HG02885 (cell line): ENCODE results near the gene POLR2J.
A peak's percentile ranks its signal among the peaks of the same experiment; 100 is the strongest.

Experiments used
- ATAC-seq: cut with Tn5 transposase; IDR thresholded peaks from one replicate; pipeline ENCODE4 v1.9.1; 2021; ENCODE audit warnings: mild to moderate bottlenecking; ENCODE audit not compliant: unreplicated experiment, poor library complexity

POLR2J gene

DNA sequence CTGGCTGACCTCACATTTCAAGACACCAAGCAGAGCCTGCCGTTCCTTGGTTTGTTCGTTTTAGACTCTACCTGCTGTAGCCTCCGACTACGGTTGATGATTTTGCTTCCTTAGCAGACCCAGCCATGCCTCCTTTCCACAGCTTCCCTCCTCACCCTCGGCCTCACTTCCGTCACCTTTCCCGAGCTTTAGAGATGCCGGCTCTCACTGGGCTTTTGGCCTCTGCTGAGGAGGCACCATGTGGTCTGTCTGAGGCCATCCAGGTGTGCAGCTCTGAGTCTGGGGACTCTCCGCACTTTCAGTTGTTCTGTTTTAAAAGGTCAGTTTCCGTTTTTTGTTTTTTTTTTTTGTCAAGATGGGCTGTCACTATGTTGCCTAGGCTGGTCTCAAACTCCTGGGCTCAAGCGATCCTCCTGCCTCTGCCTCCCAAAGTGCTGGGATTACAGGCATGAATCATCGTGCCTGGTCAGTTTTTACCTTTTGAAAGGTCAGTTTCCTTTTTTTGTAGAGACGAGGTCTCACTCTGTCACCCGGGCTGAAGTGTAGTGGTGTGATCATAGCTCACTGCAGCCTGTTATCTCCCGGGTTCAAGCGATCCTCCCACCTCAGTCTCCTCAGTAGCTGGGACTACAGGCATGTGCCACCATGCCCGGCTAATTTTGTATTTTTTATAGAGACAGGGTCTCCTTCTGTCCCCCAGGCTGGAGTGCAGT, 33.6 kb downstream of the POLR2J start:
- ATAC-seq = peak; percentile 45

DNA sequence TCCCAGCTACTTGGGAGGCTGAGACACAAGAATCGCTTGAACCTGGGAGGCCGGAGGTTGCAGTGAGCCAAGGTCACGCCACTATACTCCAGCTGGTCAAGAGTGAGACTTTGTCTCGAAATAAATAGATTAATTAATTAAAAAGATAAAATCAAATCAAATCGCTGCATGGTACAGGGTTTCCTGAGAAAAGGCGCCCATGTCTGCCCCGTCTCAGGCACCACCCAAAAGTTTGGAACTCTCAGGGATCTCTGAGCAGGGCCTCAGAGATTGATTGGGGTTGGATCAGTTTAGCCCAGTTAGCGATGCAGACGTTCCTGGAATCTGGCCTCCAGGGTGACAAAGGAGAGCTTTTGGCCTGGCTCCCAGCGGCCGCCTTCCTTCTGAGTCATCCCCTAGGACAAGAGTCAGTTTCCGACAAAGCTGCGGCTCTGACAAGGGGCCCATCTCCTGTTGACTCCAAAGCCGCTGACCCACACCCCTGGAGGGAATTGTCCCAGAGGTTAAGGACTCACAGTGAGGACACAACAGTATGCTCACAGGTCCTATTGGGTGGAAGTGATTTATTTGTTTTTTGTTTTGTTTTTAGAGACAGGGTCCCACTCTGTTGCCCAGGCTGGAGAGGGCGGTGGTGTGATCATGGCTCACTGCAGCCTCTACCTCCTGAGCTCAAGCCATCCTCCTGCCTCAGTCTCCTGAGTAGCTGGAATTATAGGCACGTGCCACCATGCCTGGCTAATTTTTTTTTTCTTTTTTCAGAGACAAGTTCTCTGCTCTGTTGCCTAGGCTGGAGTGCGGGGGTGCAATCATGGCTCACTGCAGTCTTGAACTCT, 38.5 kb downstream of the POLR2J start:
- no peak for ATAC-seq

DNA sequence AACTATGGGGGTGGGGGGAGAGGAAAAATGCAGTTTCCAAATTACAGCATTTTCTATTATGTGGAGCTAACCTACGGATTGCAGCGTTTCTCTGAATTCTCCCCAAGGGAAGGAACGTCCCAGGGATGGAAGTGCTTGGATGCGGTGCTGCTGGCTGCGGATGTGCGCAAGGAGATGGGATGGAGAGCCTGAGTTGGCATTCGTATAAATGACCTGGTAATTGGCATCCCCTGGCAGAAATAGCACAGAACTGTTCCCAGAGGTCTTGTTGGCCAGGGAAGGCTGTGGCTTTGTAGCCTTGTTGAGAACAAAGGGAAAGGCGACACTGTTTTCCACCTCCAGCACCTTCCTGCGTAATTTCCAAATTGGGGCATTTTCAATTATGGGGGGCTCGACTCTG, 42.6 kb downstream of the POLR2J start:
- ATAC-seq = no peak

- no peak for ATAC-seq
Measured at GRCh38 chr7:102434039-102434486, 44.7 kb downstream of the POLR2J start.

DNA sequence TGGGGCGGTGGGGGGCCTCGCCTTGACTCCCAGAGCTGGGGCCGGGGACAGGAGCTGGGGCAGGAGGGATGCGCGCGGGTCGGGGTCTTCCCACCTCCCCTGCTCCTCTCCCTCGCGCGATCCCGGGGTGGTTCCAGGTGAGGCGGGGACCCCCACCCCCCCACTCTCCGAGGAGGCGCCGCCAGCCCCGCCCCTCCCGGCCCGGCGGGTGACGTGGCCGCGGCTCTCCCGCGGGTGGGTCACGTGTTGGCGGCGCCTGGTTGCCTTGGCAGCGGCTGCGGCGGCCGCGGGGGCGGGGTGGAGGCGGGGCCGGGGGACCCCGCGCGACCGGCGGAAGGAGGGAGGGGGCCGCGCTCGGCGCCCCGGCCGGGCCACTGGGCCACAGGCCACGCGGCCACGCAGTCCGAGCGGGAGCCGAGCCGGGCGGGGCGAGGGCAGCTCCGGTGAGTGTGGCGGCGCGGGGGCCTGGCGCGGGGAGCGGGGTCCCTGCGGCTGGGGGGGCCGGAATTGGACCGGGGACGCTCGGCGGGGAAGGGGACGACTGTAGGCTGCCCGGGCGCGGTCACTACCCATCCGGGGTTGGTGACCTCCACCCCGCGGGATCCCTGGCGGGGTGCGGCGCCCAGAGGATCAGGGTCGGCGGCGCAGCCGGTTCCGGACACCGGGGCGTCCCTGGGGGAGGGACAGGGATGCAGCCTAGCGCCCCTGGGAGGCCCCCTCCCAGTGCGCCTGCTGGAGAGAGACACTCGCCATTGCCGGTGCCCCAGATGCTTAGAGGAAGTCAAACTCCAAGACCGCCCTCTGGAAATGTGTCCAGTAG, 45.3 kb downstream of the POLR2J start, which contains the start of gene ORAI2:
ORAI2 (plus strand) TSS at position 357 of the 820 bp plus-strand sequence. CDS start 5,382 bp downstream, outside the sequence.
- ATAC-seq = peak; percentile 72

GRCh38 chr7:102432442-102433218, 46.1 kb downstream of the POLR2J start:
- peak; percentile 26 for ATAC-seq

DNA sequence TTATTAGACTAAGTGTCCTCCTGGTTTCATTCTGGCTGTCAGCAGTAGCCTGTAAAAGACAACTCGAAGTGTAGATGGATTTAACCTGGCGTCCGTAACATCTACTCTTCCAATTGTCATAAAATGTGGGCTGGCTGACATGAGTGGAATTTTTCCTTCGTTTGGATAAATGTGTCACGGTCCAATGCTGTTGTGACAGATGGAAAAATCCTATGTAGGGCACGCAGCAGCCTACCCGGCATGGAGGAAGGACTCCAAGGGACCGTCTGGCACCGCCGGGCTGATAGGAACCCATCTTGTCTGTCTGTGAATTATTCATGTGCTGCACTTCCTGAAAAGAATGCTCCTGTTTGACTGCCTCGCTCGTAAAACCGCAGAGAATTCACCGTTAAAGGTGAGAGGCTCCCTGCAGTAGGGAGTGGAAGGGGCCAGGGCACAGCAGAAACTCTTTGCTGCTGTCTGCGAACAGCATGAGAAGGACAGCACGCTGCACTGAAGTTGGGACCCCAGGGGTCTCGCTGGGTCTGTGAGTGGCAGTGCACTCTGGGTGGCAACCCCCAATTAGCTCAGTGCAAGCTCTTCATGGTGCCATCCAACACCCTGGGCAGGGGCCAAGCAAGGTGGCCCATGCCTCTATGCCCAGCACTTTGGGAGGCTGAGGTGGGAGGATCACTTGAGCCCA, 47.0 kb downstream of the POLR2J start:
- no peak for ATAC-seq

- ATAC-seq = no peak
Measured at GRCh38 chr7:102429141-102429899, 49.4 kb downstream of the POLR2J start.

DNA sequence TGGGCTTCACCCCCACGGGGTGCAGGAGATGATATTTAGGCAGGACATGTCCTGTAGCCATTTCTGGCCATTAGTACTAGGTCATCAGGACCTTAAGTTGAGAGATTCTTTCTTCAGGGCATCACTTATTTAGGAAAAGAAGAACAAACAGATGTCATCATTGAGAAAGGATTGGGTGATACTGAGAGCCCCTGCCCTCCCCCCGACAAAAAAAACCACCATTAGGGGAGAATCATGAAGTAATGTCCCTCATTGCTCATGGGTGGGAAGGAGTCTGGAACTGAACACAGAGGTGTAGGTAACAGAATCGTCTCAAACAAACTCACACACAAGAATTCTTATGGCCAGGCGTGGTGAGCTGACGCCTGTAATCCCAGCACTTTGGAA, 51.7 kb downstream of the POLR2J start:
- ATAC-seq = no peak

- peak; percentile 58 for ATAC-seq
Measured at GRCh38 chr7:102426268-102427018, 52.3 kb downstream of the POLR2J start.

- peak; percentile 74 for ATAC-seq
Measured at GRCh38 chr7:102425639-102426267, 53.0 kb downstream of the POLR2J start.

DNA sequence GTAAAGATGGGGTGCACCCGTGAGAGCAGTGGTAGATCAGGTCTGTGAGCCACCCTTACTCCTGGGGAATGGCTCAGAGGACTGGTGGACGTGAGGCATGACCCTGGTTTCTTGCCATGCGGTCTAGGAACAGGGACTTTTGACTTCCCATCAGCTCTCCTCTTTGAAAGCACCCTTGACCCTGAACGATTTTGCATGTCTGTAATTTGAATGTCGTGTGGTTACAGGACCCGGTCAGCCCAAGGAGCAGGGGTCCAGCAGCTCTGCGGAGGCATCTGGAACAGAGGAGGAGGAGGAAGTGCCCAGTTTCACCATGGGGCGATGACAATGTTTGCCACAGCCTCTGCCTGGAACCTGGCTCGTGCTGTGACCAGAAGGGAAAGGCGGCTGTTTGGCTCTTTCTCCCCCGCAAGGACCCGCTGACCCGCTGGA, 53.9 kb downstream of the POLR2J start:
- peak; percentile 22 for ATAC-seq

DNA sequence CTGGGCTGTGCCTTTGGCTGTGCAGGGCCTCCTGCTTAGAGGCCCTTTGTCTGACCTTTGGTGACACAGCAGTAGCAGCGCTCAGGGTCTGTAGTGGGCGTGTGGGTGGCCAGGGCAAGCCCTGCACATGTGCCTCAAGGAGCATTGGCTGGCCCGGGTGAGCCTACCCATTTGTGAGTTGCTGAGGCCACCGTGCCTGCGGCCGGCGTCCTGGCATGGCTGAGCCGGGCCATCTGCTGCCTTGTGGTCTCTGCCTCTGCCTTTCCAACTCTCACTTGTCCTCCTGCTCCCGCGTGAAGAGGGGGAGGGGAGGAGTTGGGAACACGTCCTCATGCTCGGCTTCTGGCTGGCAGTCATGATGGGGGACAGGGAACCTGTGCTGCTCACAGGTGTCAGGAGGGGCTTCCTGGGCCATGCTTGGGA, 54.6 kb downstream of the POLR2J start:
- no peak for ATAC-seq
